Keratinocyte (primary cell): ENCODE data around the gene NPFFR2. TPM values are rescaled to one million over a fixed set of nuclear protein-coding genes. Genes with fewer than 3 reads are reported as not detected.

Source experiments
- DNase-seq: peaks from one replicate; pipeline ENCODE4 v3.0.0-alpha.2; 2011; ENCODE audit warnings: low read depth, missing footprints, low spot score
- FAIRE-seq: peaks from 2 replicates; lab custom pipeline; 2011; peaks lifted over from hg19 to GRCh38; lab: Jason Lieb, UNC
- H2AFZ ChIP-seq: 2 replicates; pipeline ENCODE4 v1.6.0; 2012; ENCODE audit warnings: low read length, control low read depth, inconsistent platforms; ENCODE audit not compliant: control insufficient read depth
- H3K27ac ChIP-seq: 2 replicates; pipeline ENCODE4 v1.5.1; 2011; ENCODE audit warnings: low read length; ENCODE audit not compliant: control insufficient read depth, insufficient read depth
- H3K27me3 ChIP-seq: 3 replicates; pipeline ENCODE4 v1.6.0; 2011; ENCODE audit warnings: low read length; ENCODE audit not compliant: control insufficient read depth, insufficient read depth; ENCODE audit errors: extremely low read depth
- H3K36me3 ChIP-seq, 2 experiments: 2 replicates in 1 of 2; 3 replicates in 1 of 2; pipeline ENCODE4 v1.5.1; 2011; ENCODE audit warnings: low read length in 2 of 2, mild to moderate bottlenecking in 1 of 2; ENCODE audit not compliant: control insufficient read depth in 2 of 2, insufficient read depth in 2 of 2; ENCODE audit errors: extremely low read depth in 1 of 2
- H3K4me1 ChIP-seq: 3 replicates; pipeline ENCODE4 v1.5.1; 2011; ENCODE audit warnings: low read length; ENCODE audit not compliant: control insufficient read depth, insufficient read depth; ENCODE audit errors: extremely low read depth
- H3K4me2 ChIP-seq: 3 replicates; pipeline ENCODE4 v1.6.0; 2011; ENCODE audit warnings: low read depth, low read length; ENCODE audit not compliant: control insufficient read depth, insufficient read depth; ENCODE audit errors: extremely low read depth
- H3K4me3 ChIP-seq, 3 experiments: fragments of 200-600 bp in 1 of 3; sonication (generic) in 1 of 3; 2 replicates in 2 of 3; 3 replicates in 1 of 3; pipeline ENCODE4 v1.5.1; 2011 to 2016; ENCODE audit warnings: low read length in 3 of 3, mild to moderate bottlenecking in 3 of 3, control low read depth in 2 of 3, inconsistent platforms in 1 of 3, low read depth in 1 of 3, mixed read lengths in 1 of 3, mixed run types in 1 of 3, moderate library complexity in 1 of 3; ENCODE audit not compliant: control insufficient read depth in 2 of 3, insufficient read depth in 2 of 3; ENCODE audit errors: extremely low read depth in 1 of 3
- H3K79me2 ChIP-seq: 2 replicates; pipeline ENCODE4 v1.6.0; 2012; ENCODE audit warnings: low read length; ENCODE audit not compliant: control insufficient read depth, insufficient read depth
- H3K9ac ChIP-seq: 3 replicates; pipeline ENCODE4 v1.6.0; 2011; ENCODE audit warnings: low read length; ENCODE audit not compliant: control insufficient read depth, insufficient read depth; ENCODE audit errors: extremely low read depth
- H3K9me1 ChIP-seq: 3 replicates; pipeline ENCODE4 v1.6.0; 2011; ENCODE audit warnings: low read length; ENCODE audit not compliant: control insufficient read depth, insufficient read depth; ENCODE audit errors: extremely low read depth
- H3K9me3 ChIP-seq: 2 replicates; pipeline ENCODE4 v1.5.1; 2012; ENCODE audit warnings: low read depth, low read length; ENCODE audit not compliant: control insufficient read depth
- H4K20me1 ChIP-seq: 3 replicates; pipeline ENCODE4 v1.6.0; 2011; ENCODE audit warnings: low read length; ENCODE audit not compliant: control insufficient read depth, insufficient read depth; ENCODE audit errors: extremely low read depth
- CTCF ChIP-seq, 3 experiments: IDR thresholded peaks in 1 of 3; conservative IDR thresholded peaks in 1 of 3; optimal IDR thresholded peaks in 1 of 3; 2 replicates in 2 of 3; 3 replicates in 1 of 3; pipeline versions ENCODE3 to v1.5.1; 2011; ENCODE audit warnings: low read length in 3 of 3, mild to moderate bottlenecking in 3 of 3, moderate library complexity in 2 of 3, control low read depth in 1 of 3, inconsistent platforms in 1 of 3; ENCODE audit not compliant: insufficient read depth in 2 of 3; ENCODE audit errors: extremely low read depth in 1 of 3
- EZH2 ChIP-seq: IDR thresholded peaks from one replicate; pipeline ENCODE4 v1.6.1; 2012; ENCODE audit warnings: inconsistent platforms, mild to moderate bottlenecking, low read length, moderate library complexity
- dilution Hi-C: fragments of 300-500 bp; cut with MboI; formaldehyde crosslinking; loops from one replicate; pipeline ENCODE4 v1.7.0; 2020; ENCODE audit warnings: low sequenced_read_pairs; ENCODE audit not compliant: extremely low pct_ligation_motif_present
- polyA plus RNA-seq, 5 experiments: library from polyadenylated mRNA; depleted of rRNA in 3 of 5; stranded (reverse) in 3 of 5; stranded (forward) in 1 of 5; unstranded in 1 of 5; fragments of >200 nt; gene quantifications; 1 replicate in 1 of 5; 2 replicates in 3 of 5; 3 replicates in 1 of 5; pipeline versions ENCODE4 v1.2.1 to v1.2.3, GENCODE V29; 2011 to 2012; ENCODE audit warnings: missing spikeins in 2 of 5, low read depth in 1 of 5, low replicate concordance in 1 of 5

The NPFFR2 gene
- polyA plus RNA-seq, 1 donor (not counting 4 experiments of a cell fraction or from before 2014, with no cell fraction given) = not detected

GRCh38 chr4:72110886-72111285 lies 79.1 kb downstream of the NPFFR2 start:
- TF ChIP-seq EZH2 = no peak
- no peak for TF ChIP-seq CTCF (optimal IDR thresholded peaks at IDR 0.05 in 1 of 3, IDR thresholded peaks at IDR 0.05 in 1 of 3, conservative IDR thresholded peaks at IDR 0.05 in 1 of 3; ENCODE audit: extremely low read depth in 1 of 3, insufficient read depth in 2 of 3, low read length in 3 of 3)
- no peaks in the 10 kb centered on the region for H3K27me3 ChIP-seq
- H4K20me1 ChIP-seq = no peaks in the 10 kb centered on the region
- DNase-seq = no peak
- no peaks in the 10 kb centered on the region for H3K9me1 ChIP-seq
- no peaks in the 10 kb centered on the region for H3K79me2 ChIP-seq
- no peak overlapping the region for H3K27ac ChIP-seq
- dilution Hi-C loops = no loop called here
- H3K9ac ChIP-seq = no peak overlapping the region
- H2AFZ ChIP-seq = no peak overlapping the region
- peaks cover 4% of the 10 kb centered on the region for H3K4me1 ChIP-seq
- no peaks in the 10 kb centered on the region for H3K36me3 ChIP-seq
- no peaks in the 10 kb centered on the region for H3K9me3 ChIP-seq
- no peak overlapping the region for H3K4me2 ChIP-seq
- no peak for FAIRE-seq
- no peak overlapping the region for H3K4me3 ChIP-seq

GRCh38 chr4:72111863-72112262 lies 80.1 kb downstream of the NPFFR2 start:
- Histone ChIP-seq H3K9me3 (no peaks in the 10 kb centered on the region), H3K9ac (no peak overlapping the region), H3K36me3 (no peaks in the 10 kb centered on the region), H3K27ac (peak overlapping the region; percentile 45), H3K4me3 (no peak overlapping the region), H3K4me2 (no peak overlapping the region), H3K4me1 (peaks cover 4% of the 10 kb centered on the region), H4K20me1 (no peaks in the 10 kb centered on the region), H3K9me1 (no peaks in the 10 kb centered on the region), H3K79me2 (no peaks in the 10 kb centered on the region), H2AFZ (no peak overlapping the region), H3K27me3 (no peaks in the 10 kb centered on the region)
- no peak for DNase-seq
- dilution Hi-C loops = no loop called here
- FAIRE-seq = no peak
- TF ChIP-seq CTCF (optimal IDR thresholded peaks at IDR 0.05 in 1 of 3, IDR thresholded peaks at IDR 0.05 in 1 of 3, conservative IDR thresholded peaks at IDR 0.05 in 1 of 3; ENCODE audit: extremely low read depth in 1 of 3, insufficient read depth in 2 of 3, low read length in 3 of 3) = no peak
- TF ChIP-seq EZH2 = no peak
